ENCODE results near the gene FGF18.

DNA sequence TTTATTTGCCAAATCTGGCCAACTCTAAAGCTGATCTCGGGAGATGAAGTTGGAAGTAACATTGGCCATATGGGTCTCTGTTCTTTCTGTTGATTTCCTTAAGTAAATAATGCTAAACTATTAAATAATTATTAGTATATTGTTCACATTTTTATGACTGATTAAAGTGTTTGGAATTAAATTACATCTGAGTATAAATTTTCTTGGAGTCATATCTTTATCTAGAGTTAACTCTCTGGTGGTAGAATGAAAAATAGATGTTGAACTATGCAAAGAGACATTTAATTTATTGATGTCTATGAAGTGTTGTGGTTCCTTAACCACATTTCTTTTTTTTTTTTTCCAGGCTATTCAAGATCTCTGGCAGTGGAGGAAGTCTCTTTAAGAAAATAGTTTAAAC is 9.3 kb upstream of the FGF18 start:
- no peak for TF ChIP-seq SP1 (IDR thresholded peaks at IDR 0.05)
- no peak for TF ChIP-seq BHLHE40 (IDR thresholded peaks at IDR 0.05; ENCODE audit: borderline replicate concordance)
- TF ChIP-seq SUZ12 (IDR thresholded peaks at IDR 0.05) = no peak
- TF ChIP-seq, protein P1, sequence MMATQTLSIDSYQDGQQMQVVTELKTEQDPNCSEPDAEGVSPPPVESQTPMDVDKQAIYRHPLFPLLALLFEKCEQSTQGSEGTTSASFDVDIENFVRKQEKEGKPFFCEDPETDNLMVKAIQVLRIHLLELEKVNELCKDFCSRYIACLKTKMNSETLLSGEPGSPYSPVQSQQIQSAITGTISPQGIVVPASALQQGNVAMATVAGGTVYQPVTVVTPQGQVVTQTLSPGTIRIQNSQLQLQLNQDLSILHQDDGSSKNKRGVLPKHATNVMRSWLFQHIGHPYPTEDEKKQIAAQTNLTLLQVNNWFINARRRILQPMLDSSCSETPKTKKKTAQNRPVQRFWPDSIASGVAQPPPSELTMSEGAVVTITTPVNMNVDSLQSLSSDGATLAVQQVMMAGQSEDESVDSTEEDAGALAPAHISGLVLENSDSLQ (IDR thresholded peaks at IDR 0.05) = no peak
